CD4-positive, alpha-beta T cell treated with Interleukin-1 beta for 1 hour (primary cell): ENCODE measurements around the gene TWIST2.

Experiments
- DNase-seq, 2 donors: peaks; one replicate each; pipeline ENCODE4 v3.0.0-alpha.2; 2020 to 2022

Gene TWIST2

DNA sequence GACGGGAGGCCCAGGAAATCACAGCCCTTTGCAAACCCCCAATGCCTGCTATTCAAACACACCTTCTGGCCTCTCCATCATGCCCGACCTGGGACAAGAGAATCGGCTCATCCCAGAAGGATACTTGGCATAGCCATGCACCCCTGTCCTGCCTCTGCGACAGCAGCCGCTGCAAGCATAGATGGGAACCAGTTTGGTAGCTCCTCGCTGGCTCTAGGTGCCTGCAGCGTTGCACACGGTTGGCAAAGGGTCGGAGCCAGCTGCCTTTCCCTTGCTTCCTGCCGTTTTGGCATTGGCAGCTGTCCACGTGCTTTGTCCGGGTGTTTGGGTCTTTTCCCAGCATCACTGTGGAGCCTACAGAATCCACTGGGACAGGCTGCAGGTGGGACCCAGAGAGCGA lies 76.9 kb downstream of the TWIST2 start:
- no peak for DNase-seq

DNA sequence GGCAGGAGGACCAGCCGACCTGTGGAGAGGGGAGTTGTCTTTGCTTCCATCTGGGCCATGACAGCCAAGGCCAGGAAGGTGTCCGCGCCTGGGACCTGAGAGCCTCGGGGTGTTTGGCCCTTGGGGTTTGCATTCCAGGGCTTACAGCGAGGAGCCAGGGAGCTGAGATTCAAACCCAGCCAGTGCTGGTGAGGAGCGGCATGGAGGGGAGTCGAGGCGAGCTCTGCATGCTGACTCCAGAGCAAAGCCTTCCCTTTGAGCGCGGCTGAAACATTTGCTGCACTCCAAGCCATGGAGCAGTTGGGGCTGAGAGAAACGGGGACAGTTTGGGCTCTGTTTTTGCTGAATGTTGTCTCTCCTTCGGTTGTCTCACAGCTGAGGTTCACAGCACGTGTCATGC lies 77.4 kb downstream of the TWIST2 start:
- DNase-seq = no peak

DNA sequence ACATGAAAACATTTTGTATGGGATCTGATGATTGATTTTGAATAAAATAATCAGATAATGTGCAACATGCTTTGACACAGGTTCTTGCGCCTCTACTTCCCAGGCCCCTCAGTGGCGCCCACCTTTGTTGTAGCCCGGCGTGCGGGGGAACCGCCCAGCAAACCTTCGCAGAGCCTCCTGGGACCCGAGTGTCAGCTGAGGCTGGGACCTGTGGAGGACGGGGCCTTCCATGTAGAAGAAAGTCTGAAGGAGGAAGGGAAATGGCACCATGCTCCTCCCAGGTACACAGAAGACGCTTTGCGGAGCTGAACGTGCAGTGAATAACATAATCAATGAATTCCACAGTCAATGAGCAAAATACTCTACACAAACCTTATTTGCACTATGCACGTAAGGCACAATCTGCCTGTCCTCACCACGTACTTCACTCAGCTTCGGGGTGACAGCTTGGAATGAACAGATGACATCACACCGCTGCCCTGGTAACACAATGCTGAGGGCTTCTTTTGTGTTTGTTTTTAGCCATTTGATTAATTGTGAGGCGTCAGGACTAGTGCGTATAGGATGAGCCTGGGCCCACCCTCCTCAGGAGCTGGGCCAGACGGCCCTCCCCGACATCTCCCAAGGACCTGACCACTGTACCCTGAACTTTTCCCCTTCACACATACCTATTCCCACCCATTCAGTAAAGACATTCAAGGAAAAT lies 78.1 kb downstream of the TWIST2 start:
- no peak for DNase-seq

DNA sequence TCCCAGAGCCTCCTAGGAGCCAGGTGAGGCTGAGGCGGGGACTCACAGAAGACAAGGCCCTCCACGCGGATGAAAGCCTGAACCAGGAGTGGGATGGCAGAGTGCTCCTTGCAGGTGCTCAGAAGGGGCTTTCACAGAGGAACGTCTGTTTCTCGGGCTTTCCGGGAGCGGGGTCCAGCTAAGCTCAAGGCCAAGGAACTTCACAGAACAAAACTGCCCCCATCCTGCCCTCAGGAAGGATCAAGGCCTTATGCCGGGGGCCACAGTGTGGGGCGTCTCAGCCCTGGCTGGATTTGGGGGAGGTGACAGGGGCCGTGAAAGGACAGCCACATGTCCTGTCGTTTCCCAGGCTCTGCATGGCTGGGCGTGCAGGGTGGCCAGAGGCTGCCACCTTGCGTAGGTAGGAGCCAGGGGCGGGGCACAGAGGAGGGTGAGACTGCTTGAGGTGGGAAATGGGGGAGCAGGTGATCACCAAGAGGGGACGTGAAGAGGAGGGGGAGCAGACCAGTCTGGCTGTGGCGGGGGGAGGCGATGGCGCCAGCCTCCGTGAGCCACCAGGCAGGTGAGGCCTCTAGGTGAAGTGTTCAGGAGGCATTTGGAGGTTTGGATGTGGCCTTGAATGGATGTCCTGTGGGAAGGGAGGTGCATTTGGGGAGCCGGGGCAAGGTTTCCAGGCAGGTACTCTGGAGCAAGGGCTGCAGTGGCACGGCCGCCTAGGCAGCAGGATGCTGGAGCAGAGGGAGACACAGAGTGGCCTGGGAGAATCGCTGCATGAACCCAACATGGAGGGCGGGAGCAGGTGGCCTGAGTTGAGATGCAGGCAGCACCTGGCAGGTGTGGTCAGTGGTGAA lies 79.1 kb downstream of the TWIST2 start:
- DNase-seq = no peak

DNA sequence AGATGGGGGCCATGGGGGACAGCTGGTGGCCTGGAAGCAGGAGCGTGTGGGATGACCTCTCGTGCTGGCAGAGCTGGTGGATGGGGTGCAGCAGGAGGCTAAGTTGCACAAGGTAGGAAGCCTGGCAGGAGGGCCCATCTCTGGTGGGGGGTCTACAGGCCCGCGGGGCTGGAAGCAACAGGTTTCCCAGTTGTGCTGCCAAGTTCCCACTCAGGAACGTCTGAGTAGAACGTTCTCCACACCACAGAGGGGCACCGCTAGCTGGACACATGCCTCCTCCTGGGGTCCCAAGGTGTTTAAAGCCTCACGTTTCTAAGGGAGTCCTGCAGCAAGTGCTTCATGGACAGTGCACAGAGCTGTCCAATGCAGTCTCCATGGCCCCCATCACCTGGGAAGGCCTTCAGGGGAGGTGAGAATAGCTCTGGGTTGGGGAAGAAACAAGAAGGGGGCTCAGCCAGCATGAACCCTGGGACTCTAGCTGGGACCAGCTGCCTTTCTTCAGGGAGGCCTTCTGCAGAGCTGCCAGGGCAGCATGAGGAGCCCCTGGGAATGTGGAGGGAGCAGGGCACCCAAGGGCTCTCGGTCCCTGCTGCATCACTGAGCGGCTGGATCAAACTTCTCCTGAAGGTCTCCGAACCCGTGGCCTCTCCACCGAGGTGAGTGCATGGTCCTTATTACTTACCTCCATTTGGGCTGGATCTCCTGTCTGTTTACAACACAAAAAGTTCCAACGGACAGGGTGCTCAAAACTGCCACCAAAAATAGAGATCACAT lies 80.0 kb downstream of the TWIST2 start:
- DNase-seq = no peak

DNA sequence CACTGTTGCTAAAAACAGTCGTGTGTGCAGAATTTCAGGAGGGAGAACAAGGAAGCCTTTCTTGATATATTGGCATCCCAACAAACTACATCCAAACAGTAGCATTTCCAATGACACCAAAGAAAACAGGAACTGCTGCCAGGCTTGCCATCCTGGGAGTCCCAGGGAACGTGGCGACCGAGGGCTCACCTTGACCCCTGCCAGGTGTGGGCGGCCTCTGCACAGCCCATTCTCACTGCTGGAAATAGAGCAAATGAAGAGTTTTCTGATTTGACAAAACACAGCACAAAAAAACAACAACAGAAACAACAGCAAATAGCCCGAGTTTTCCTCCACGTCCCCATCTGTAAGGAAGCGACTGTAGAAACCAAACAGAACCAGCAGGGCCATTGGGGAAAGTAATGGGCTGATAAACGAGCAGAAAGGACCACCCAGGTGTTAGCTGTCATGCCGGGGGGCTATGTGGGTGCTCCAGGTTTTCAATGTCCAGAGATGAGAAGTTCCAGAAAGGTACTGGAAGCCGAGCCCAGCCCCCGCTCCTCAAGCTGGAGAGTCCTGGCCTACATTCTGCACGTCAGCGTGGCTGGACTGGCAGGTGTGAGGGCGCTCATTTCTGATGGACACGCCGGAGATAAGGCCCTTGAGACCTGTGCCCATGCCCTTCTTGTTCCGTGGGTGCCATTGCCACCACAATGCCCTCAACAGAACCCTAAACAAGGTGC lies 80.8 kb downstream of the TWIST2 start:
- no peak for DNase-seq

DNA sequence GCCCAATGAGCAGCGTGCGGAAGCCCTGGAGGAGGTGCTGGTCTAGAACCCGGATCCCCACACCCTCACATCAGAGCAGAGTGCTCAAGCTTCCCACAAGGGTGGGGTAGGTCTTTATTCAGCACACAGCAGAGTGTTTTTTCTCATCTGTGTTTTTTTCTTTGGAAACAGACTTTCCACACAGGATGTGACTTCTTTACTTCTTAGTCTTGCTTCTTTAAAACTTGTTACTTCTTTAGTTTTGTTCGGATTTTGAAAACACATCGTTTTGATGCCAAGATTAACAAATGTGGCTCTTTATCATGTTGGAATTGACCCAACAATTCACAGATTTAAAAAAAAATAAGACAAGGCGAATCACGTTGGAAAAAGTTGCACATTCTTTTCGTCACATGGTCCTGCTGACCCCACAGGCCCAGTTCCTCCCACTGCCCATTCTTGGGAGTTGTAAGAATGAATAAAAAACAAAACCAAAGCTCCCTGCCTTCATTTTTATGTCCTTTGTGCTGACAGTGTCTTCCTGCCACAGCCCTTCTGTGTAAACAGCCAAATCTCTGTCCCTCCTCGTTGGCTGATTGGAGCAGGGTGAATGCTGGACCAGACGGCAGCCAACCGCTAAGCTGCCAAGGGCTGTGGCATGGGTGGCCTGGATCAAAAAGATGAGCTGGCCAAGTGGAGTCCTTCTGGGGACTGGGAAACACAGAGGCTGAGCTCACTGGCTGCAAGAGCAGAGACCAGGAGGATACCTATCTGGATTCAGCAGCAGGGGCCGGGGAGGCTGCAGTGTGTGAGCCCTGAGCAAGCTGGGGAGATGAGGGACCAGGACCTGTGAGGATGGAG lies 81.6 kb downstream of the TWIST2 start:
- no peak for DNase-seq

DNA sequence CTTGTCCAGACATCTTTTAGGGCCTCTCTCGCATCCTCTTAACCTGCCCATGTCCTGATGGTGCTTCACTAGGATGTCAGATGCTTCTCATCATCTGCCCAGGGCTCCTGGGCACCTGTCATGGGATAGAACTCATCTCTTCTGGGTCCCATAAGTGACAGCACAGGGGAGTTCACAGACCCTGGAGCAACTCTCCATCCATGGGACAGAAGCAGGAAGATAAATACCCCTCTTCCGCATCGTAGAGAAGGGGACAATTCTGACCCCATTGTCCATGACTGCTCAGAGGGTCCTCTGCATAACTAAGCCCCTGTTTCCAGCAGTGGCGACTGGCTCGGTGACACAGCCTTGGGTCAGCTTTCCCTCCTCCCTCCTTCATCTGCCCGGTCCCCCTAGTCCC lies 82.3 kb downstream of the TWIST2 start:
- no peak for DNase-seq

DNA sequence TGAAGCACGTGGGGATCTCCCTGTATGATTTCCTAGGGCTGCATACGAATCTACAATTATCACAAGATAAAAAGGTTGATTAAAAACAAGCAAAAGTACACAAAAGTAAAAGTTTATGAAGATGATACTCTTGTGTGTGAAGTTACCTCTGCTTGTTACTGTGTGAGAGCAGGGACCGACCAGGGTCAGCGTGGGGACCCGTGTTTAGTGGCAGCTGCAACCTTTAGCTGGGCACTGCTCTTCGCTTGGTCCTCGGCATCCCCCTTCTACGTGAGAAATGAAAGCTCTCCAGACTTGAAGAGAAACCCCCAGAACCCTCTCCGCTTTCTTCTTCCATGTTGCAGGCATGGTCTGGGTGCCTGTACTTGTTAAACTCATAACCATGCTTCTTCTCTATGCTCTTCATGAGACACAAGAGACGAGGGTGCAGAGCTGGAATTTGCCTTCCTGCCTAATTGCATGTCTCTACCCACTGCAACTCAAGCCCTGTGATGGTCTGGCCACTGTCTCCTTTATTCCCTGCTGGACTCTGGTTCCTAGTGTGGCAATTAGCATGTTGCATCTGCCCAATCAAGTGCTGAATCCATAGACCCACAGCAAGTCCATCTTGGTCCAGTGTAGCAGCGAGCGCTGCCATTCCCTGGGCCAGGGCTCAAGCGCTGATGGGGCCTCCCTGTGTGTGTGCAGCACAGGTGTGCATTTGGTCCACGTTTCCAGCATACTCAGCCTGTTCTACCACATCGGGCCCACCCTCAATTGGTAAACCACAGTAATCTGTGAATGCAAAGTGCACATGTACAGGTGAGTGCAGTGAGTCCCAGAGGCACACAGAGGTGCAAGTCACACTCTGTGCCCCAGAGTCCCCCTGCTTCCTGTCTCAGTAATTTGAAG lies 88.5 kb downstream of the TWIST2 start:
- DNase-seq = no peak

DNA sequence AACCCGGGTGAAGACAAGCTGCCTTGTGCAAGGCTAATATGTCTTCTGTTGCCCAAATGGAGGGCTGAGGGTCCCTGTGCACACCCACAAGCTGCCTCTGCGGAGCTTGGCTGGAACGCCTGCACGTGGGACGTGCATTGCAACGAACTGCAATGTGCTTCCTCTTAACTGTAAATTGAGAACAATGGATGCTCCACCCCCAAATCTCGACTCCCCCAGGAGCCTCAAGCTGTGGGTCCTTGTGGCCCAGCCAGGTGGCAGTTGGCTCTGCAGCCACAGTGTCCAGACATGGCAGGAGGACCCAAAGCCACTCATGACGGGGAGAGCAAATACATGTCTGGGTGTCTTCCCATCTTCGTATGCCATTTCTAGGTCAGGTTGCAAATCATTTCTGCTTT lies 90.1 kb downstream of the TWIST2 start:
- DNase-seq = no peak

DNA sequence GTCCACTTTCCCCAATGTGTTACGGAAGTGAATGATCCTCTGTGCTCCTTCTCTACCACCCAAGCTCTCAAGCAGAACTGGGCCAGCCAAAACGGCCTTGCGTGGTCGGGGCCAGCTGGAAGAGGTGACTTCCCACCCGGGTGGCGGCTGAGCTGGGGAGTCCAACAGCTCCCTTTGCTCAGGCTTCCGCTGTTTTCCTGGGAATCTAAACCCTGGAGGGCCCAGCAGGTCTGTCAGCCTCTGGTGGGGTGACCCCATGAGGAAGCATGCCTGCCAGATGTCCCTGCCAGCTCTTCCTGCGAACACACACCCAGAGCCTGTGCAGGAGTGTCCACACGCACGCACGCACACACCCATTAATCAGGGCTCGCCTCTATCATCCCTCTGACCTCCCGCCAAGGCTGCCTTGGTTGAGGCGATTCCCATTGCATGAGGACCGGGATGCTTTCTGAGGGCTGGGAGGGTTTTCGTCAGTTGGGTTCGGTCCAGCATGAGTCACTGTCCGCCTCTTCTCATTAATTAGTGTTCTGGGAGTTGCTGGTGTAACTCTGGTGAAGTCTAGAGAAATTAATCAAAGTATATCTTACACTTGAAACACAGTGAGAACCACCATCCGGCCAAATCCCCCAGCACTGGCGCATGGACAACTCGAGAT lies 90.6 kb downstream of the TWIST2 start:
- DNase-seq = no peak

DNA sequence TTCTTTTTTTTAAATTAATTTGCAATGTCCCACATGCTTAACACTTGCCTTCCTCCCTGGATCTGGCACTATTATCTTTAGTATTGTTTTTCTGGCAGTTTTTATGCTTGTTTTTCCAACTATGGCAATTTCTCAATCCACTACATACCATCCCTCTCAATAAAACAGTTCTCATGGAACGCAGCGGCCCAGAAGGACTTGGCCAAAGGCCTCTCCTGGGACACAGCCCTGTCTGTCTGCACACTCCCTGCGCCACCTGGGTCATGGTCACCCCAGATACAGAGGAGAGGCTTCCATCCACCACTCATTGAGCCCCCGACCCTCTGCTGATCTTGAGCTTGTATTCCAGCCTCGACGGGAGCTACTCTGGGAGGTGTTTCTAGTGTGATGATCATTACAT lies 91.2 kb downstream of the TWIST2 start:
- no peak for DNase-seq

DNA sequence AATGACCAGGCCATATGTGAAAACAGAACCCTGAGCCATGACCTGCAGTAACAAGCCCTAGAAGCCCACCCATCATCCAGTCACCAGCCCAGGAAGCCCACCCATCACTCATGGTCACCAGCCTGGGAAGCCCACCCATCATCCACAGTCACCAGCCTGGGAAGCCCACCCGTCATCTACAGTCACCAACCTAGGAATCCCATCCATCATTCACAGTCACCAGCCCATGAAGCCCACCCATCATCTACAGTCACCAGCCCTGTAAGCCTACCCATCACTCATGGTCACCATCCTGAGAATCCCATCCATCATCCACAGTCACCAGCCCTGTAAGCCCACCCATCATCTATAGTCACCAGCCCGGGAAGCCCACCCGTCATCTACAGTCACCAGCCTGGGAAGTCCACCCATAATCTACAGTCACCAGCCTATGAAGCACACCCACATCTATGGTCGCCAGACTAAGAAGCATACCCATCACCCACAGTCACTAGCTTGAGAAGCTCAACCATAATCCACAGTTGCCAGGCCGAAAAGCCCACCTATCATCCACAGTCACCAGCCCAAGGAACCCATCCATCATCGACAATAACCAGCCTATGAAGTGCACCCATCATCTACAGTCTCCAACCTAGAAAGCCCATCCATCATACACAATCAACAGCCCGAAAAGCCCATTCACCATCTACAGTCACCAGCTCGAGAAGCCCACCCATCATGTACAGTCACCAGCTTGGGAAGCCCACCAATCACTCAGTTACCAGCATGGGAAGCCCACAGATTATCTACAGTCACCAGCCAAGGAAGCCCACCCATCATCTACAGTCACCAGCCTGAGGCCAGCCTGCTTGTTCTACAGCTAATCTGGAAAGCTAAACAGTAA lies 91.9 kb downstream of the TWIST2 start:
- no peak for DNase-seq

DNA sequence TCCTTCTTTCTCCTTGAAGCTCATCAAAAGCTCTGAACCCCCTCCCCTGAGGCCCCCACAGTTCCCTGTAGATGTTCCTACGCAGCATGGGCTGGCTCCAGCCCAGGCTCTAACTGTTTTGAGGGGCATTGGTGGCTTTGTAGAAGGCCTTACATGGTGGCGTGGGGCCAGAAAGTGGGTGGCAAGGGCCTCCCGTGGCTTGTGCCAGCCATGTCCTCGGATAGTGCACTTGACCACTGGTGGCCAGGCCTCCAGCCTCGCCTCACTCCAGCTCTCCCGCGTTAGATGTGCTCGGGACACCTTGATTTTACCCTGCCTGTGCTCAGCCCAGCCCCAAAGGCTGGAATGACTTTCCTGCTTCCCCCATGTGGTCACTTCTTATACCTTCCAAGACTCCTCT lies 92.9 kb downstream of the TWIST2 start:
- no peak for DNase-seq

DNA sequence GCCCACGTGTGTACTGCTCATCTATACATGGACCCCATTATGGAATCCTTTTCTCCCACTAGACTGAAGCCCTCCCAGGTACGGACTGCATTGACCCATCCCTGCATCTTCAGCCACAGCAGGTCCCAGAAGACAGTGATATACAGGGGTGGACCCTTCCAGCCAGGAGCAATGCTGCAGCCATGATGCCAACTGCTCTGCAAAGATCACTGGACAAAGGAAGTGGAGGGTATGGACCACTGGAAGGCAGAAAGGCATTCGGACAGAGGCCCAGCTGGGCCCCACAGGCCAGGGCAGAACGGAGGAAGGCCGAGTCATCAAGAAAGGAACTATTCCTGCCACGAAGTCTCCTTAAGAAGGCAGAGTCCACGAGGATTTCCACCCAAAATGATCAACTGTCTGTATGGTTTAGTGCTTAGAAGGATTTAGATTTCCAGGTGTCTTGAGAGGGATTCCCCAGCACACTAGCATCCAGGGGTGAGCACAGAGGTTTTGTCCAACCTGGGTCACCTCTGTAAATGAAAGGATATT lies 93.4 kb downstream of the TWIST2 start:
- no peak for DNase-seq

DNA sequence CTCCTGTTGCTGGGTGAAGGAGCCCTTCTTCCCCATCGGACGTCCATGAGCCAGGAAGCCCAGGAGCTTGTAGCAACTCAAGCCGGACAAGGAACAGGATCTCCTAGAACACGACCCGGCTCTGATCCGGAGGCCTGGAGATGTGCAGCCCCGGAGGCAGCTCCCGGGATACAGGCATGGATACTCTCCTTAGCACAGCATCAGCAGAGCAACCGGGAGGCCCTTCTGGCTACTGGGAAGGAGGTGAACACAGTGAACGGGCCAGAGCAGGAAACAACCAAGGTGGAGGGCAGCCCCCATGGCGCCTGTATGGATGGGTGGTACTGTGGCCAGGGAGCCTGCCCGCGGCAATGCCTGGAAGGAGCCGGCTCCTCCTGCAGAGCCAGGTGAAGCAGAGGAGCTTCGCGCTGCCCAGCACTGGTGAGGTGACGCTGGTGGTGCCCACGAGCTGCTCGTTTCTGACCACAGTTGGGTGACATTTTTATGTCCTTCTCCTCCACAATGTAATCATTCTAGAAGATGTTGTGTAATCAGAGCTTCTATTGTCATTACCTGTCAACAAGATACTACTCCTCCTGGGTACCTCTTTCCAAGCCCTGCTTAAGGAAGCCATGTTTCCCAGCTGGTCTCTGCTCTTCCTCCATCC lies 94.3 kb downstream of the TWIST2 start:
- no peak for DNase-seq

DNA sequence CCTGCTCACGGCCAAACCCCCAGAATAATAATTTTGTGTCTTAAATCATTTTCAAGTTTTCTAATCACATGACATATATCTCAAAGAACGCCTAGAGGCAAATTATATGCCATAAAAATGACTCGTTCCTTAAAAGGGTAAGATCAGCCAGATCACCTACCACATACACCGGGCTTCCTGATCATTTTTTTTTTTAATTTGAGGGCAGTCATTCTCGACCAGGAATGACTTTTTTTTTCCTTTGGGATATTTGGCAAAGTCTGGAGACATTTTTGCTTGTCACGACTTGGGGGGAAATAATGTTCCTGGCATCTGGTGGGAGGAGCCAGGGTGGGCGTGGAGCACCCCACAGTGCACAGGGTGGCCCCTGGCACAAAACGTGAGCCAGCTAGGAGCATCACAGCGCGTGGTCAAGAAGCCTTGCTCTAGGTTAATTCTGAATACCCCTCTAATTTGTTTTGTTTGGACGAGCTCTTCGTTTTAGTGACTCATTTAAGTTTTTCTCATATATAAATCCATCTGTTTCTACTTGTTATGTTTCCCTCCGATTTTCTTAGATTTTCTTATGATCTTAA lies 94.9 kb downstream of the TWIST2 start:
- DNase-seq = no peak
